Cerebellar nuclear complex (tissue), 1 donor: ENCODE measurements around the gene DNAAF8.
A peak's percentile ranks its signal among the peaks of the same experiment; 100 is the strongest.

ENCODE experiments used
- DNase-seq, 2 experiments: peaks; one replicate each; lab custom pipeline; 2025; lab: John Stamatoyannopoulos, UW

DNAAF8 gene

GRCh38 chr16:4752351-4753100 is 18.2 kb downstream of the DNAAF8 start:
- no peak for DNase-seq

- DNase-seq: no peak
Observed at GRCh38 chr16:4753227-4753626, 18.9 kb downstream of the DNAAF8 start.

GRCh38 chr16:4754865-4755264 is 20.5 kb downstream of the DNAAF8 start:
- no peak for DNase-seq

GRCh38 chr16:4755687-4756086 is 21.4 kb downstream of the DNAAF8 start:
- no peak for DNase-seq

- DNase-seq: no peak
Observed at GRCh38 chr16:4760221-4760910, 26.0 kb downstream of the DNAAF8 start.

GRCh38 chr16:4762205-4762604 is 27.9 kb downstream of the DNAAF8 start:
- DNase-seq: no peak

- DNase-seq: no peak
Observed at GRCh38 chr16:4763791-4764190, 29.5 kb downstream of the DNAAF8 start.

GRCh38 chr16:4765511-4766474 is 31.5 kb downstream of the DNAAF8 start:
- no peak for DNase-seq

- peak; percentile 70 to 96 for DNase-seq
Observed at GRCh38 chr16:4766875-4767628, 32.7 kb downstream of the DNAAF8 start, which contains the start of gene ZNF500. TSS of gene ZNF500 (minus strand) at chr16:4767162. CDS start at chr16:4765978, 1,184 bp downstream.

- no peak for DNase-seq
Observed at GRCh38 chr16:4767872-4768548, 33.7 kb downstream of the DNAAF8 start.

- peak; percentile 62 to 73 for DNase-seq
Observed at GRCh38 chr16:4768549-4769305, 34.4 kb downstream of the DNAAF8 start.

- no peak for DNase-seq
Observed at GRCh38 chr16:4769306-4769638, 34.9 kb downstream of the DNAAF8 start.

GRCh38 chr16:4771646-4772045 is 37.3 kb downstream of the DNAAF8 start:
- no peak for DNase-seq

- no peak for DNase-seq
Observed at GRCh38 chr16:4772351-4772750, 38.0 kb downstream of the DNAAF8 start.

- no peak for DNase-seq
Observed at GRCh38 chr16:4775005-4775404, 40.7 kb downstream of the DNAAF8 start.

GRCh38 chr16:4776141-4776705 is 41.9 kb downstream of the DNAAF8 start:
- no peak for DNase-seq

GRCh38 chr16:4777339-4778049 is 43.2 kb downstream of the DNAAF8 start:
- no peak for DNase-seq

- no peak for DNase-seq
Observed at GRCh38 chr16:4778050-4778392, 43.7 kb downstream of the DNAAF8 start.

- DNase-seq: no peak
Observed at GRCh38 chr16:4780235-4780634, 45.9 kb downstream of the DNAAF8 start.
